HG02840 (cell line): ENCODE measurements around the gene SKA3.
"Not testable (repeated sequence)": the region's sequence is repeated elsewhere in the genome, so short reads cannot be mapped to it uniquely, and the experiment has no call there.

Experiments used
- ATAC-seq: cut with Tn5 transposase; IDR thresholded peaks from one replicate; pipeline ENCODE4 v1.9.1; 2021; ENCODE audit warnings: mild to moderate bottlenecking, moderate library complexity, moderate number of reproducible peaks; ENCODE audit not compliant: unreplicated experiment, low FRiP score

SKA3 gene

DNA sequence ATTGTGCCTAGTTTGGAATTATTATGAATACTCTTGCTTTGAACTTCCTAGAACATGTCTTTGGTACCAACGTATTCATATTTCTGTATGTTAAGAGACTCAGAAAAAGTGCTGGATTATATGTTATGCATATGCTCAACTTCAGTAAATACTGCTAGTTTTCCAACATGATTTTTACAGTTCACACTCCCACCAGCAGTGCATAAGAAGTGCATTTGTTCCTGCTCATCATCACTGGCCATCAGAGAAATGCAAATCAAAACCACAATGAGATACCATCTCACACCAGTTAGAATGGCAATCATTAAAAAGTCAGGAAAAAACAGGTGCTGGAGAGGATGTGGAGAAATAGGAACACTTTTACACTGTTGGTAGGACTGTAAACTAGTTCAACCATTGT is 2.6 kb downstream of the SKA3 start:
- ATAC-seq: not testable (repeated sequence)

DNA sequence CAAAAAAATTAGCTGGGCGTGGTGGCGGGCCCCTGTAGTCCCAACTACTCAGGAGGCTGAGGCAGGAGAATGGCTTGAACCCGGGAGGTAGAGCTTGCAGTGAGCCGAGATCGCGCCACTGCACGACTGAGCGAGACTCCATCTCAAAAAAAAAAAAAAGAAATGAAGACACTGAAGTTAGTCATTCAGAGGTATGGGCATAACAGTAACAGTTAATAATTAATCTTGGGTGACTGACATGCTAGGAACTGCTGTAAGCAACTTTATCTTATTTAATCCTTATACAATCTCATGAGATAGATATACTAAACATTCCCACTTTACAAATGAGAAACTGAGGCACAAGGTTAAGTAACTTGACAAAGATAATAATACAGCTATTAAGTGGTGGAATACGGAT is 4.9 kb downstream of the SKA3 start:
- ATAC-seq: no peak

GRCh38 chr13:21165606-21166005 is 10.7 kb downstream of the SKA3 start:
- ATAC-seq: not testable (repeated sequence)

GRCh38 chr13:21164631-21165030 is 11.7 kb downstream of the SKA3 start:
- no peak for ATAC-seq

DNA sequence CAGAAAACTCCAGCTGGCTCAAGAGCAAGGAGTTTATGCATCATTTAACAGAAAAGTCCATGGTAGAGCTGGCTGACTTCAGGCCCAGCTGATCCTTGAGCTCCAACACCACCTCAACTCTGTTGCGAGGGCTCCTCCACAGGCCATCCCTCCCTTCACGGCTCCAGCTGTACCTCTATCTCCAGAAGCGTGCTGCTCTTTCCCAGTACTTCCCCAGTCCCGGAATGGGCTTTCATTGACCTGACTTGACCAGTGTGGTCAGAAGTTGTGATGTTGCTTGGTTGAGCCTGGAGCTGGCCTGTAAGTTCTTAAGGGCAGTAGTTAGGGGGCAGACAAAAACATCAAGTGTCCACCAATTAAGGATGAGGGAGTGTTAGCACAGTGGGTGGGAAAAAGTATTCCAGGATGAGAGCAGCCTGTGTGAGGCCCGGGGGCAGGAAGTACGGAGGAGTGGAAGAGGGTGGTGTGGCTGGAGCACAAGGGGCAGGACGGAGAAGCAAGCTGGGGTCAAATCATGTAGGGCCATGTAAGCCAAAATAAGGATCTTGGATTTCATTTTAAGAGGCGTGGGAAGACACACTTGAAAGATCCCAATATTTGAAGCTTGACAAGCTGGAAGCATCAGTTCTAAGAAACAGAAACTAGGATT is 24.0 kb downstream of the SKA3 start:
- ATAC-seq: no peak

DNA sequence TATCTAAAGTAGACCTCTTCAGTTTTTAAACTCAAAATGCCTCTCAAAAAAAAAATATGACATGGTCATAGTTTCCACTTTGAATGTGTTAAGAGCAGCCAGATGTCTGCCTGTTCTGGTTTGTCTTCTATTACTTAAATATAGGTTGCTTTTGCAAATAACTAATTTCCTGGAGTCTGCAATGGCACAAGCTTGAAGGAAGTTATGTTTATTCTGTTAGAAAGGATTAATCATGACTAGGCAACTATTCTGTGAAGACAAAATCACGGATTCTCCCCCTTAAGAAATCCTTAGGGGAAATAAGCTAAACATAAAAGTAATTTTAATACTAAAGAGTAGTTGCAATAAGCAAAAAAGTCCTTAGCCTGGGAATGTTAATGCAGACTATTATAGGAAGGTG is 26.3 kb downstream of the SKA3 start:
- ATAC-seq: no peak

GRCh38 chr13:21149568-21149967 is 26.8 kb downstream of the SKA3 start:
- ATAC-seq: no peak

DNA sequence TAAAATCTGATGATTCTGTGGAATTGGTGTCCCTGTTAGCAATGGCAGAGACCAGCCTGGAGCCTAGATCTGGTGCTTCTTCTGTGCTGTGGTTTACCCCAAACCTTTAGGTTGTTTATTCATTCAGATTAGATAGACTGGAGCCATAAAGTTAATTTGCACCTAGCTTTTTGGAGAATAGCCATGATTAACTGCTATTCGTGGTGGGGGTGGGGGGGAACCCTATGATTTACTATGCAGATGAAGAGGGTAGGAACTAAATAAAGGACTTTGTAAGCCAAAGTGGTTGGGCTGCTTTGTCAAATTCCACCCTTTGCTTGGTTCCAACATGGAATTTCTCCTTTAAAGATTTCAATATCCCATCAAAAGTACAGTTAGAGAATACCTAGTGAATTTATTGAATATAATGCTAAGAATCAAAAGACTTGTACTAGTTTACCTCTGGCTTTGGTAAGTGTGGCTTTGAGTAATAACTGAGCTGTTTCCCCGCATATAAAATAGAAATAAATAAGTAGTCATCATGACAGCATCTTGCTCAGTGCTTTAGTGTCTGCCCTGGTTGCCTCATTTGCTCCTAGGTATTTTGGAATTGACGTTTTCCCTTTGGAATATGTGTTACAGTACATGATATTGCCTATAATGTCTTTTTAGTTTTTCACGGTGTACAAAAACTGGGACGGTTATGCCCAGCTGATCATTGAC is 27.6 kb downstream of the SKA3 start:
- no peak for ATAC-seq

DNA sequence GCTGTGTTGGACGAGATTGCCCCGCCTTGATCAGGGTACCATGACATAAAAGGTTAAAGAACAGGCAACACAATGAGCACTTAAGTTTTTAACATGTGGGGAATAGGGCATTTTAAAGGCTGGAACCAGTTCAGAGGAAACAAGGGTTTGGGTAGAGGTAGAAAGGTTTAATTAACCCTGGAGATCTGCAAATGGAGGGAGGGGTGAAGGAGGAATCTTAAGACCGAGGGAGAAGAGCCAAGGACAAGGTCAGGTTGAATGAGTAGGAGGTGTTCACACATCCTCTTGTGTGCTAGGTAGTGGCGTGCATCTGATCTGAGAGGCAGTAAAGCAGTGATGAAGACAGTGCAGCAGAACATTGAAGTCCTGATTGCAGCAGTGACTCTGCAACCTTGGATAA is 28.5 kb downstream of the SKA3 start:
- ATAC-seq: no peak

GRCh38 chr13:21142766-21143165 is 33.6 kb downstream of the SKA3 start:
- ATAC-seq: no peak

GRCh38 chr13:21139374-21139773 is 37.0 kb downstream of the SKA3 start:
- ATAC-seq: no peak

DNA sequence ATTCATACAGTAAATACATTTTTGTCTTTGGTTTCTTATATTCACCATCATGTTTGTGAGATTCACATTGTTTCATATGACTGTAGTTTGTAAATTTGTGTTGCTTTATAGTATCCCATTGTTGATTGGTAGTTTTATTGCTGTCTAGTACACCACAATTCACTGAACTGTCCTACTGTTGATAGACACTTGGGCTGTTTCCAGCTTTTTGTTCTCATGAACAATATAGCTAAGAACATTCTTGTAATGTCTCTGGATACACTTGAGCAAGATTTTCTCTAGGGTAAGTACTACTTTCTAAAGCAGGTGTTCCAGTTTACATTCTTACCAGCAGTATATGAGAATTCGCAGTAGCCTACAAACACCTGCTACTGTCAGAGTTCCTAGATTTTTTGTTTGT is 37.8 kb downstream of the SKA3 start:
- no peak for ATAC-seq

GRCh38 chr13:21137696-21138095 is 38.7 kb downstream of the SKA3 start:
- ATAC-seq: no peak

- ATAC-seq: not testable (repeated sequence)
Observed at GRCh38 chr13:21135833-21136232, 40.5 kb downstream of the SKA3 start.

- ATAC-seq: no peak
Observed at GRCh38 chr13:21134475-21134874, 41.9 kb downstream of the SKA3 start.

DNA sequence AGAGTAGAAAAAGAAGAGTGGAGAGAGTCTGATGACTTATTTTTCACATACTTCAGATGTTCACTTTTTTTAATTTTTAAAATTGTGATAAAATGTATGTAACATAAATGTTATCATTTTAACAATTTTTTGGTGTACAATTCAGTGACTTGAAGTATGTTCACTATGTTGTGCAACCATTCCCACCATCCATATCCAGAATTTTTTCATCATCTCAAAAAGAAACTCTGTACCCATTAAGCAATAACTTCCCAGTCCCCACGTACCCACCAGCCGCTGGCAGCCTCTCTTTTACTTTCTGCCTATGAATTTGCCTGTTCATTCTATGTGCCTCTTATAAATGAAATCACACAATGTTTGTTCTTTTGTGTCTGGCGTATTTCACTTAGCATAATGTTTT is 43.3 kb downstream of the SKA3 start:
- no peak for ATAC-seq

- no peak for ATAC-seq
Observed at GRCh38 chr13:21130116-21130515, 46.2 kb downstream of the SKA3 start.

DNA sequence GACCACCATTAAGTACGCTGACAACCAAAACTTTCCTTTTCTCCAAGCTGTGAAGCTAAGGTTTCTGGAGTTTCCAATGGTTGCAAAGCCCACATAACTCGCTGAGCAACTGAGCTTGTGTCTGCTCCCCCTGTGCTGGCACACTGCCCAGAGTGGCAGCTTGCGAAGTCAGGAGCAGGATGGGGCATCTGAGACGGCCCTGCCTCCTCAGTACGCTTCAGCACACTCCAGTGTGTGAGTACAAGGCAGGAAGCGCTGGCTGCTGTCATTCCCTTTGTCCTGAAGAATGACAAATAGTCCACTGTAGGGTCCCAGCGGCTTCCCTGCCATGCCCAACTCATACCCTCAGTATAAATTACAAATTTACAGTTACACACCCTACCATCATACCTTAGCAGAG is 51.5 kb downstream of the SKA3 start:
- no peak for ATAC-seq

GRCh38 chr13:21123956-21124355 is 52.4 kb downstream of the SKA3 start:
- no peak for ATAC-seq

DNA sequence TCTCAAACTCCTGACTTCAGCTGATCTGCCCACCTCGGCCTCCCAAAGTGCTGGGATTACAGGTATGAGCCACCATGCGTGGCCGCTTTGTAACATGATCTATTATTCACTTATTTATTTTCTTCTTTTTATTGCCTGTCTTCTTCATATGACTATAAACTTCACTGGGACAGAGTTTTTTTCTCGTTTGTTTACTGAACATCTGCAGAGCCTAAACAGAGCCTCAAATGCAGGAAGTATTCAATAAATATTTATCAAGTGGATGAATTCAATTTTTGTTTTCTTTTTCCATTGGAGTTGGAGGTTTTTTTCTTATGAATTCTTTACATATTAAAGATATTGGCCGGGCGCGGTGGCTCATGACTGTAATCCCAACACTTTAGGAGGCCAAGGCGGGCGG is 54.7 kb downstream of the SKA3 start:
- no peak for ATAC-seq

GRCh38 chr13:21120191-21120590 is 56.2 kb downstream of the SKA3 start:
- no peak for ATAC-seq

DNA sequence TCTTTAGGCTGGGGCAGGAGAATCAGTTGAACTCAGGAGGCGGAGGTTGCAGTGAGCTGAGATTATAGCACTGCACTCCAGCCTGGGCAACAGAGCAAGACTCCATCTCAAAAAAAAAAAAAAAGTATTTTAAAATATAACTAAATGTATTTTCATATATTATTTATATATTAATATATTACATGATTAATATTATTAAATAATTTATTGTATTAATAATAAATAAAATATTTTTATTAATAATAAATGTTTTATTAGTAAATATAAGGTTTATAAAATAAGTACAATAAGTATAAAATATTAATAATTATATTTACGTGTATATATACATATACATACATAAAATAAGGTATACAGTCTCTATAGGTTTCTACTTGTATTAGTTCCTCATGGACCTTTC is 56.8 kb downstream of the SKA3 start:
- ATAC-seq: no peak
